WERI-Rb-1 (cell line): ENCODE results near the gene NFIA.

Source experiments
- DNase-seq: peaks from one replicate; pipeline ENCODE4 v3.0.0-alpha.2; 2020
- H3K27ac ChIP-seq: fragments of 250-450 bp; sonication (Bioruptor Pico); 2 replicates; pipeline ENCODE4 v1.5.1; 2020; ENCODE audit warnings: mild to moderate bottlenecking, moderate library complexity
- H3K27me3 ChIP-seq: fragments of 250-450 bp; sonication (Bioruptor Pico); 2 replicates; pipeline ENCODE4 v1.5.1; 2021; ENCODE audit warnings: mild to moderate bottlenecking, low read depth, moderate library complexity; ENCODE audit not compliant: insufficient read depth, severe bottlenecking
- H3K36me3 ChIP-seq: fragments of 250-450 bp; sonication (Bioruptor Pico); 2 replicates; pipeline ENCODE4 v1.5.1; 2020; ENCODE audit warnings: mild to moderate bottlenecking, moderate library complexity
- H3K4me3 ChIP-seq: 2 replicates; pipeline ENCODE4 v1.5.1; 2011; ENCODE audit warnings: low read depth, mild to moderate bottlenecking, control low read depth, low read length
- H3K9me3 ChIP-seq: fragments of 250-450 bp; sonication (Bioruptor Pico); 2 replicates; pipeline ENCODE4 v1.5.1; 2021; ENCODE audit warnings: mild to moderate bottlenecking, moderate library complexity; ENCODE audit not compliant: severe bottlenecking
- CTCF ChIP-seq: IDR thresholded peaks from 2 replicates; pipeline ENCODE4 v1.5.1; 2011; ENCODE audit warnings: low read depth, mild to moderate bottlenecking, control low read depth, inconsistent platforms, low read length

Gene NFIA

GRCh38 chr1:61378494-61379180 lies 296.3 kb downstream of the NFIA start:
- H3K27ac ChIP-seq, result no peak overlapping the region
- TF ChIP-seq CTCF, result no peak
- no peak for DNase-seq
- no peak overlapping the region for H3K4me3 ChIP-seq
- H3K9me3 ChIP-seq, result no peaks in the 10 kb centered on the region
- no peaks in the 10 kb centered on the region for H3K36me3 ChIP-seq
- no peaks in the 10 kb centered on the region for H3K27me3 ChIP-seq

GRCh38 chr1:61379693-61380092 lies 297.3 kb downstream of the NFIA start:
- Histone ChIP-seq H3K36me3 (no peaks in the 10 kb centered on the region), H3K27me3 (no peaks in the 10 kb centered on the region)

GRCh38 chr1:61380561-61380960 lies 298.2 kb downstream of the NFIA start:
- DNase-seq, result no peak
- Histone ChIP-seq H3K27ac (no peak overlapping the region), H3K4me3 (no peak overlapping the region), H3K36me3 (no peaks in the 10 kb centered on the region), H3K9me3 (no peaks in the 10 kb centered on the region), H3K27me3 (no peaks in the 10 kb centered on the region)
- TF ChIP-seq CTCF, result no peak

More at GRCh38 chr1:61379693-61380092, 297.3 kb downstream of the NFIA start:
- no peak overlapping the region for H3K27ac ChIP-seq
- no peak for DNase-seq
- no peak for TF ChIP-seq CTCF
- no peaks in the 10 kb centered on the region for H3K9me3 ChIP-seq
- no peak overlapping the region for H3K4me3 ChIP-seq

GRCh38 chr1:61386323-61386722 lies 304.0 kb downstream of the NFIA start:
- Histone ChIP-seq H3K9me3 (peaks cover 3% of the 10 kb centered on the region), H3K36me3 (no peaks in the 10 kb centered on the region), H3K27me3 (no peaks in the 10 kb centered on the region), H3K27ac (no peak overlapping the region), H3K4me3 (no peak overlapping the region)
- DNase-seq, result no peak
- TF ChIP-seq CTCF, result no peak

- no peaks in the 10 kb centered on the region for H3K36me3 ChIP-seq
- TF ChIP-seq CTCF, result no peak
- no peak overlapping the region for H3K27ac ChIP-seq
- peaks cover 3% of the 10 kb centered on the region for H3K9me3 ChIP-seq
- H3K4me3 ChIP-seq, result no peak overlapping the region
- no peaks in the 10 kb centered on the region for H3K27me3 ChIP-seq
- no peak for DNase-seq
Observed at GRCh38 chr1:61386770-61387169, 304.4 kb downstream of the NFIA start.

GRCh38 chr1:61387829-61388228 lies 305.5 kb downstream of the NFIA start:
- no peaks in the 10 kb centered on the region for H3K27me3 ChIP-seq
- no peak overlapping the region for H3K4me3 ChIP-seq
- no peak for DNase-seq
- no peak overlapping the region for H3K27ac ChIP-seq
- H3K36me3 ChIP-seq, result no peaks in the 10 kb centered on the region
- no peak for TF ChIP-seq CTCF
- peaks cover 3% of the 10 kb centered on the region for H3K9me3 ChIP-seq
